ENCODE results near the gene HYAL3. TPM values are rescaled to one million over a fixed set of nuclear protein-coding genes. Genes with fewer than 3 reads are reported as not detected.

Gene HYAL3
- total and polyA plus RNA-seq, 2 of the 13 experiments (the other 11 are each of a cell fraction or from before 2014, with no cell fraction given): 5.5 to 10.4 TPM

DNA sequence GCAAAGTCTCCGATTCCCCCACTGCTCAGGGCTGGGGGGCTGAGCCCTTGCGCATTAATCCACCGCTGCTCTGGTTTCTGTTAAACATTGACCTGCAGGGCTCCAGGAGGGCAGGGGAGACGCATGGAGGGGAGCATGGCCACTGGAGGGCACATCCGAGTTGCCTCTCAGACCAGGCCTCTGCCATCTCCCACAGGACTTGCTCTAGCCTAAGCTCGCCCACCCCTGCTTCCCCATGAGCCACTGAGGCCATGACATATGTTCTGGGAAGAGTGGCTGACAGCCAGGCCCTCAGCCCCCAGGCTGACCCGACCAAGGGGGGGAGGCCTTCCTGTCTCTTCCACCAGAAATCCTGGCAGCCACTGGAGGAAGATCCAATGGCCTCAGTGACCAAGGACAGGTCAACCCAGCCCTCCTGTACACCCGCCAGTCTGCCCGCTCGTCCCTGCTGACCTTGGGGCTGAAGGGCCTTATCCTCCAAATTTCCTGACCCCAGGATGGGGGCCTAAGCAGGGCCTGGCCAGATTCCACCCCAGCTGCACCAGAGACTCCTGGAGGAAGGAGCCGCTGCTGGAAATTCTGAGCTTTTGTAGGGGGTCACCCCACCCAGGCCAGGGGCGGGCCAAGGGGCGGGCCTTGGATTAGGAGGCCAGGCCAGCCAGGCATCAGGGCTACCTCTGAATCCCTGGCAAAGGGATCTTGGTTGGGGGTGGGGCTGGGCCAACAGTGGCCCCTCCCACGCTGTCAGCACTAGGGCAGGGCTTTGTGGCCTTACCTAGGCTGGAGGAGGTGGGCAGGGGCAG lies 4.0 kb upstream of the HYAL3 start, which contains the start of gene HYAL1 (continued):
- TF ChIP-seq, protein P1, sequence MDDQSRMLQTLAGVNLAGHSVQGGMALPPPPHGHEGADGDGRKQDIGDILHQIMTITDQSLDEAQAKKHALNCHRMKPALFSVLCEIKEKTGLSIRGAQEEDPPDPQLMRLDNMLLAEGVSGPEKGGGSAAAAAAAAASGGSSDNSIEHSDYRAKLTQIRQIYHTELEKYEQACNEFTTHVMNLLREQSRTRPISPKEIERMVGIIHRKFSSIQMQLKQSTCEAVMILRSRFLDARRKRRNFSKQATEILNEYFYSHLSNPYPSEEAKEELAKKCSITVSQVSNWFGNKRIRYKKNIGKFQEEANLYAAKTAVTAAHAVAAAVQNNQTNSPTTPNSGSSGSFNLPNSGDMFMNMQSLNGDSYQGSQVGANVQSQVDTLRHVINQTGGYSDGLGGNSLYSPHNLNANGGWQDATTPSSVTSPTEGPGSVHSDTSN (CRISPR knock-in tag; IDR thresholded peaks at IDR 0.05; ENCODE audit: borderline replicate concordance): no peak
- TF ChIP-seq KDM5A (IDR thresholded peaks at IDR 0.05; ENCODE audit: borderline replicate concordance, low read length): peak; percentile 20; the same call in 1 of the 2 replicates
- TF ChIP-seq, protein P2, sequence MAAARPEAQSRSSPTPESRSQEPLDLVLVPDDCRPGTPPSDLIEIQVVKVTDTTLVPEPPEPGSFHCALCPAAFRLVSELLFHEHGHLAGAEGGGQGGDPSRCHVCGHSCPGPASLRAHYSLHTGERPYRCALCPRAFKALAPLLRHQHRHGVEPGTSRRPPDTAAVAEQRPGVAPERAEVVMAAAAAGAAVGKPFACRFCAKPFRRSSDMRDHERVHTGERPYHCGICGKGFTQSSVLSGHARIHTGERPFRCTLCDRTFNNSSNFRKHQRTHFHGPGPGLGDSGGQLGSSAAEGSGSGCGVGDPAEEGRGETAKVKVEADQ (CRISPR knock-in tag; IDR thresholded peaks at IDR 0.05; ENCODE audit: borderline replicate concordance): no peak
- TF ChIP-seq, protein P3, sequence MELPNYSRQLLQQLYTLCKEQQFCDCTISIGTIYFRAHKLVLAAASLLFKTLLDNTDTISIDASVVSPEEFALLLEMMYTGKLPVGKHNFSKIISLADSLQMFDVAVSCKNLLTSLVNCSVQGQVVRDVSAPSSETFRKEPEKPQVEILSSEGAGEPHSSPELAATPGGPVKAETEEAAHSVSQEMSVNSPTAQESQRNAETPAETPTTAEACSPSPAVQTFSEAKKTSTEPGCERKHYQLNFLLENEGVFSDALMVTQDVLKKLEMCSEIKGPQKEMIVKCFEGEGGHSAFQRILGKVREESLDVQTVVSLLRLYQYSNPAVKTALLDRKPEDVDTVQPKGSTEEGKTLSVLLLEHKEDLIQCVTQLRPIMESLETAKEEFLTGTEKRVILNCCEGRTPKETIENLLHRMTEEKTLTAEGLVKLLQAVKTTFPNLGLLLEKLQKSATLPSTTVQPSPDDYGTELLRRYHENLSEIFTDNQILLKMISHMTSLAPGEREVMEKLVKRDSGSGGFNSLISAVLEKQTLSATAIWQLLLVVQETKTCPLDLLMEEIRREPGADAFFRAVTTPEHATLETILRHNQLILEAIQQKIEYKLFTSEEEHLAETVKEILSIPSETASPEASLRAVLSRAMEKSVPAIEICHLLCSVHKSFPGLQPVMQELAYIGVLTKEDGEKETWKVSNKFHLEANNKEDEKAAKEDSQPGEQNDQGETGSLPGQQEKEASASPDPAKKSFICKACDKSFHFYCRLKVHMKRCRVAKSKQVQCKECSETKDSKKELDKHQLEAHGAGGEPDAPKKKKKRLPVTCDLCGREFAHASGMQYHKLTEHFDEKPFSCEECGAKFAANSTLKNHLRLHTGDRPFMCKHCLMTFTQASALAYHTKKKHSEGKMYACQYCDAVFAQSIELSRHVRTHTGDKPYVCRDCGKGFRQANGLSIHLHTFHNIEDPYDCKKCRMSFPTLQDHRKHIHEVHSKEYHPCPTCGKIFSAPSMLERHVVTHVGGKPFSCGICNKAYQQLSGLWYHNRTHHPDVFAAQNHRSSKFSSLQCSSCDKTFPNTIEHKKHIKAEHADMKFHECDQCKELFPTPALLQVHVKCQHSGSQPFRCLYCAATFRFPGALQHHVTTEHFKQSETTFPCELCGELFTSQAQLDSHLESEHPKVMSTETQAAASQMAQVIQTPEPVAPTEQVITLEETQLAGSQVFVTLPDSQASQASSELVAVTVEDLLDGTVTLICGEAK (IDR thresholded peaks at IDR 0.05): no peak
- TF ChIP-seq, protein P3 (CRISPR knock-in tag; IDR thresholded peaks at IDR 0.05): no peak
- TF ChIP-seq ZNF562 (CRISPR knock-in tag; IDR thresholded peaks at IDR 0.05; ENCODE audit: borderline replicate concordance): no peak
- TF ChIP-seq, protein P4, sequence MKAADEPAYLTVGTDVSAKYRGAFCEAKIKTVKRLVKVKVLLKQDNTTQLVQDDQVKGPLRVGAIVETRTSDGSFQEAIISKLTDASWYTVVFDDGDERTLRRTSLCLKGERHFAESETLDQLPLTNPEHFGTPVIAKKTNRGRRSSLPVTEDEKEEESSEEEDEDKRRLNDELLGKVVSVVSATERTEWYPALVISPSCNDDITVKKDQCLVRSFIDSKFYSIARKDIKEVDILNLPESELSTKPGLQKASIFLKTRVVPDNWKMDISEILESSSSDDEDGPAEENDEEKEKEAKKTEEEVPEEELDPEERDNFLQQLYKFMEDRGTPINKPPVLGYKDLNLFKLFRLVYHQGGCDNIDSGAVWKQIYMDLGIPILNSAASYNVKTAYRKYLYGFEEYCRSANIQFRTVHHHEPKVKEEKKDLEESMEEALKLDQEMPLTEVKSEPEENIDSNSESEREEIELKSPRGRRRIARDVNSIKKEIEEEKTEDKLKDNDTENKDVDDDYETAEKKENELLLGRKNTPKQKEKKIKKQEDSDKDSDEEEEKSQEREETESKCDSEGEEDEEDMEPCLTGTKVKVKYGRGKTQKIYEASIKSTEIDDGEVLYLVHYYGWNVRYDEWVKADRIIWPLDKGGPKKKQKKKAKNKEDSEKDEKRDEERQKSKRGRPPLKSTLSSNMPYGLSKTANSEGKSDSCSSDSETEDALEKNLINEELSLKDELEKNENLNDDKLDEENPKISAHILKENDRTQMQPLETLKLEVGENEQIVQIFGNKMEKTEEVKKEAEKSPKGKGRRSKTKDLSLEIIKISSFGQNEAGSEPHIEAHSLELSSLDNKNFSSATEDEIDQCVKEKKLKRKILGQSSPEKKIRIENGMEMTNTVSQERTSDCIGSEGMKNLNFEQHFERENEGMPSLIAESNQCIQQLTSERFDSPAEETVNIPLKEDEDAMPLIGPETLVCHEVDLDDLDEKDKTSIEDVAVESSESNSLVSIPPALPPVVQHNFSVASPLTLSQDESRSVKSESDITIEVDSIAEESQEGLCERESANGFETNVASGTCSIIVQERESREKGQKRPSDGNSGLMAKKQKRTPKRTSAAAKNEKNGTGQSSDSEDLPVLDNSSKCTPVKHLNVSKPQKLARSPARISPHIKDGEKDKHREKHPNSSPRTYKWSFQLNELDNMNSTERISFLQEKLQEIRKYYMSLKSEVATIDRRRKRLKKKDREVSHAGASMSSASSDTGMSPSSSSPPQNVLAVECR (CRISPR knock-in tag; IDR thresholded peaks at IDR 0.05; ENCODE audit: borderline replicate concordance): peak; percentile 76; the same call in 1 of the 2 replicates
- TF ChIP-seq, protein P5, sequence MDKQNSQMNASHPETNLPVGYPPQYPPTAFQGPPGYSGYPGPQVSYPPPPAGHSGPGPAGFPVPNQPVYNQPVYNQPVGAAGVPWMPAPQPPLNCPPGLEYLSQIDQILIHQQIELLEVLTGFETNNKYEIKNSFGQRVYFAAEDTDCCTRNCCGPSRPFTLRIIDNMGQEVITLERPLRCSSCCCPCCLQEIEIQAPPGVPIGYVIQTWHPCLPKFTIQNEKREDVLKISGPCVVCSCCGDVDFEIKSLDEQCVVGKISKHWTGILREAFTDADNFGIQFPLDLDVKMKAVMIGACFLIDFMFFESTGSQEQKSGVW (CRISPR knock-in tag; IDR thresholded peaks at IDR 0.05; ENCODE audit: borderline replicate concordance): no peak
- TF ChIP-seq MAFF (IDR thresholded peaks at IDR 0.05; ENCODE audit: low read depth, low read length): no peak
- TF ChIP-seq EP300 (IDR thresholded peaks at IDR 0.05; ENCODE audit: low read depth in 2 of 2, low read length in 2 of 2): 0 out of 4 replicates have a peak, but pooled peaks have one; percentile 5 to 14
- TF ChIP-seq EP300 (CRISPR knock-in tag; IDR thresholded peaks at IDR 0.05; ENCODE audit: borderline replicate concordance): no peak
